ENCODE data around the gene ARL15. TPM values are rescaled to one million over a fixed set of nuclear protein-coding genes. Genes with fewer than 3 reads are reported as not detected.

The ARL15 gene
- total RNA-seq, 1 experiment from 2014 or later, result 13.0 TPM

- Mint-ChIP-seq H3K9me3 (peaks cover 1 to 3% of the 10 kb centered on the region in 2 experiments; a peak in 4 of 5 replicates), H3K27ac (peak overlapping the region in 1 of 3 experiments; percentile 15; a peak in 2 of 7 replicates), H3K4me1 (peaks cover 45 to 46% of the 10 kb centered on the region in 2 experiments), H3K36me3 (ENCODE audit: insufficient read depth in 1 of 3, low read depth in 3 of 3) (peaks cover 0 to 4% (median 2%) of the 10 kb centered on the region in 3 experiments; a peak in 4 of 7 replicates), H3K4me3 (no peak overlapping the region), H3K27me3 (ENCODE audit: low read depth) (no peaks in the 10 kb centered on the region)
- Histone ChIP-seq H3T11ph (ENCODE audit: low read length) (no peak overlapping the region), H3K9ac (ENCODE audit: extremely low read depth, insufficient read length, low read length) (no peak overlapping the region), H2AK5ac (ENCODE audit: insufficient read length, low read length) (no peak overlapping the region), H2AFZ (ENCODE audit: low read length) (no peak overlapping the region), H3K18ac (ENCODE audit: insufficient read length, low read depth, low read length) (no peak overlapping the region), H3K79me2 (ENCODE audit: insufficient read depth, low read length) (no peaks in the 10 kb centered on the region), H4K91ac (ENCODE audit: insufficient read length, low read depth, low read length) (no peak overlapping the region), H4K5ac (ENCODE audit: insufficient read length, low read depth, low read length) (no peak overlapping the region), H3K4me1 (ENCODE audit: insufficient read depth, low read length) (peaks cover 12% of the 10 kb centered on the region; the same call in 1 of the 2 replicates), H3K23me2 (ENCODE audit: insufficient read length, low read depth, low read length, poor library complexity, severe bottlenecking) (no peaks in the 10 kb centered on the region), H3K23ac (ENCODE audit: insufficient read length, low read depth, low read length) (no peak overlapping the region), H3K4me2 (ENCODE audit: insufficient read depth, insufficient read length, low read length) (no peak overlapping the region), H3K27me3 (ENCODE audit: insufficient read depth, low read length) (no peaks in the 10 kb centered on the region), H2BK120ac (ENCODE audit: low read depth, low read length, poor library complexity, severe bottlenecking) (no peak overlapping the region), H2BK12ac (ENCODE audit: insufficient read length, low read depth, low read length) (no peak overlapping the region), H2BK15ac (ENCODE audit: low read depth, low read length) (no peak overlapping the region), H2BK20ac (ENCODE audit: low read depth, low read length, poor library complexity, severe bottlenecking) (no peak overlapping the region), H3K9me3 (ENCODE audit: control insufficient read depth, low read depth, low read length) (no peaks in the 10 kb centered on the region), H3K14ac (ENCODE audit: insufficient read depth, low read length) (no peak overlapping the region), H4K8ac (replicated peaks; ENCODE audit: insufficient read length, low read depth, low read length) (no peak overlapping the region), H3K56ac (ENCODE audit: insufficient read length, low read depth, low read length) (no peak overlapping the region), H4K20me1 (ENCODE audit: control insufficient read depth, insufficient read depth, insufficient read length) (no peaks in the 10 kb centered on the region), H3K4ac (ENCODE audit: low read depth, low read length) (no peak overlapping the region), H2BK5ac (ENCODE audit: insufficient read length, low read length) (no peak overlapping the region), H3K27ac (ENCODE audit: insufficient read length, low read depth, low read length) (no peak overlapping the region), H3K79me1 (ENCODE audit: insufficient read depth, low read depth, low read length, poor library complexity, severe bottlenecking) (no peaks in the 10 kb centered on the region)
- WGBS (ENCODE audit: extremely low coverage, insufficient read length, low lambda C conversion rate), result no CpG with 5 or more reads among the region's 5 CpGs
- TF ChIP-seq, protein P1, sequence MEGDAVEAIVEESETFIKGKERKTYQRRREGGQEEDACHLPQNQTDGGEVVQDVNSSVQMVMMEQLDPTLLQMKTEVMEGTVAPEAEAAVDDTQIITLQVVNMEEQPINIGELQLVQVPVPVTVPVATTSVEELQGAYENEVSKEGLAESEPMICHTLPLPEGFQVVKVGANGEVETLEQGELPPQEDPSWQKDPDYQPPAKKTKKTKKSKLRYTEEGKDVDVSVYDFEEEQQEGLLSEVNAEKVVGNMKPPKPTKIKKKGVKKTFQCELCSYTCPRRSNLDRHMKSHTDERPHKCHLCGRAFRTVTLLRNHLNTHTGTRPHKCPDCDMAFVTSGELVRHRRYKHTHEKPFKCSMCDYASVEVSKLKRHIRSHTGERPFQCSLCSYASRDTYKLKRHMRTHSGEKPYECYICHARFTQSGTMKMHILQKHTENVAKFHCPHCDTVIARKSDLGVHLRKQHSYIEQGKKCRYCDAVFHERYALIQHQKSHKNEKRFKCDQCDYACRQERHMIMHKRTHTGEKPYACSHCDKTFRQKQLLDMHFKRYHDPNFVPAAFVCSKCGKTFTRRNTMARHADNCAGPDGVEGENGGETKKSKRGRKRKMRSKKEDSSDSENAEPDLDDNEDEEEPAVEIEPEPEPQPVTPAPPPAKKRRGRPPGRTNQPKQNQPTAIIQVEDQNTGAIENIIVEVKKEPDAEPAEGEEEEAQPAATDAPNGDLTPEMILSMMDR (conservative IDR thresholded peaks at IDR 0.05), result no peak
- no peak for DNase-seq
Observed at GRCh38 chr5:53879708-53880323, 430.6 kb downstream of the ARL15 start.
